ENCODE measurements around the gene PCED1A. TPM values are rescaled to one million over a fixed set of nuclear protein-coding genes. Genes with fewer than 3 reads are reported as not detected.

Gene PCED1A
- total RNA-seq, 2 experiments from 2014 or later, result 6.9 to 9.8 TPM

GRCh38 chr20:2889209-2889608 is 48.8 kb upstream of the PCED1A start:
- no peak for TF ChIP-seq EZH2phosphoT487 (IDR thresholded peaks at IDR 0.05; ENCODE audit: borderline replicate concordance, low read depth, low read length)
- TF ChIP-seq, protein P1, sequence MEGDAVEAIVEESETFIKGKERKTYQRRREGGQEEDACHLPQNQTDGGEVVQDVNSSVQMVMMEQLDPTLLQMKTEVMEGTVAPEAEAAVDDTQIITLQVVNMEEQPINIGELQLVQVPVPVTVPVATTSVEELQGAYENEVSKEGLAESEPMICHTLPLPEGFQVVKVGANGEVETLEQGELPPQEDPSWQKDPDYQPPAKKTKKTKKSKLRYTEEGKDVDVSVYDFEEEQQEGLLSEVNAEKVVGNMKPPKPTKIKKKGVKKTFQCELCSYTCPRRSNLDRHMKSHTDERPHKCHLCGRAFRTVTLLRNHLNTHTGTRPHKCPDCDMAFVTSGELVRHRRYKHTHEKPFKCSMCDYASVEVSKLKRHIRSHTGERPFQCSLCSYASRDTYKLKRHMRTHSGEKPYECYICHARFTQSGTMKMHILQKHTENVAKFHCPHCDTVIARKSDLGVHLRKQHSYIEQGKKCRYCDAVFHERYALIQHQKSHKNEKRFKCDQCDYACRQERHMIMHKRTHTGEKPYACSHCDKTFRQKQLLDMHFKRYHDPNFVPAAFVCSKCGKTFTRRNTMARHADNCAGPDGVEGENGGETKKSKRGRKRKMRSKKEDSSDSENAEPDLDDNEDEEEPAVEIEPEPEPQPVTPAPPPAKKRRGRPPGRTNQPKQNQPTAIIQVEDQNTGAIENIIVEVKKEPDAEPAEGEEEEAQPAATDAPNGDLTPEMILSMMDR (conservative IDR thresholded peaks at IDR 0.05; ENCODE audit: low read length), result no peak
- no peak overlapping the region for H3K27ac ChIP-seq (ENCODE audit: low read depth, low read length, poor library complexity, severe bottlenecking)
- CTCF ChIA-PET (ENCODE audit: unreplicated experiment), result no interaction called here
- H3K4me2 ChIP-seq (ENCODE audit: low read length), result no peak overlapping the region
- peaks cover 4% of the 10 kb centered on the region; the same call in 1 of the 2 replicates for H3K9me3 ChIP-seq (ENCODE audit: low read length)
- peaks cover 97% of the 10 kb centered on the region for H3K79me2 ChIP-seq (ENCODE audit: insufficient read depth, low read depth, low read length)
- no peak overlapping the region for H3K4me3 ChIP-seq (ENCODE audit: low read depth, low read length, poor library complexity, severe bottlenecking)
- H3K36me3 ChIP-seq (ENCODE audit: insufficient read depth, low read length), result peaks cover 27% of the 10 kb centered on the region
- no peak overlapping the region for H2AFZ ChIP-seq (ENCODE audit: low read length)
- H3K9me2 ChIP-seq (ENCODE audit: insufficient read depth, low read length), result no peaks in the 10 kb centered on the region
- intact Hi-C loops (cut with micrococcal nuclease; ENCODE audit: unreplicated experiment), result no loop called here
- DNase-seq (ENCODE audit: low spot score), result no peak
- H3K4me1 ChIP-seq (ENCODE audit: insufficient read depth, low read length, poor library complexity, severe bottlenecking), result peaks cover 2% of the 10 kb centered on the region
- POLR2A ChIA-PET, result interaction anchor here (0.6 to 1.6 kb wide), 3 partner anchors 11 to 79 kb away, joined by 4 read pairs; no protein-coding TSS in a partner anchor
- BruUV-seq (replicated peaks), result no TSS peak
- 0 out of 2 replicates have a peak, but pooled peaks cover 10% of the 10 kb centered on the region for H4K20me1 ChIP-seq (ENCODE audit: insufficient read depth, low read length)

DNA sequence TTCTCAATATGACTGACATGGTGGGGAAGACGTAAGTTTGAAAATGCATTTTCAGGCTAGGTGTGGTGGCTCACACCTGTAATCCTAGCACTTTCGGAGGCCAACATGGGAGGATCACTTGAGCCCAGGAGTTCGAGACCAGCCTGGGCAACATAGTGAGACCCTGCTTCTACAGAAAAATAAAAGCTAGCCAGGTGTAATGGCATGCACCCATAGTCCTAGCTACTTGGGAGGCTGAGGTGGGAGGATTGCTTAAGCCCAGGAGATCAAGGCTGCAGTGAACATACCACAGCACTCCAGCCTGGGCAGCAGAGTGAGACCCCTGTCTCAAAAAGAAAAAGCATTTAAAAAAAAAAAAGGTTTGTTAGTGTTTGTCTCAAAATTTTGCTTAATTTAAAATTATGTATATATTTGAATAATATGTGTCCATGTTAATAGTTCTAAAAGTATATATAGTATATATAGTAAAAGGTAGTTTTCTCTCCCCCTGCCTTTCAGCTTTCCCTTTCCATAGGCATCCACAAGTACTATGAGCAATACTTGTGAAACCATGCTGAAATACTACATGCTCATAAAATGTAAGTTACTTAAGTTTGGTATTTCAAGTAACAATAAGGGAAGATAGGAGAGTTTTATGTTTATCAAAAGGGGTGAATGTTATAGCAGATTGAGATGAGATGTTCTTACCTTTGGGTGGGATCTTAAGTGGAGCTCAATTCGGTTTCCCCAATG is 47.9 kb upstream of the PCED1A start:
- Histone ChIP-seq H3K9me3 (ENCODE audit: low read length) (no peaks in the 10 kb centered on the region), H3K27ac (ENCODE audit: low read depth, low read length, poor library complexity, severe bottlenecking) (no peak overlapping the region), H2AFZ (ENCODE audit: low read length) (no peak overlapping the region), H3K4me2 (ENCODE audit: low read length) (no peak overlapping the region), H3K36me3 (ENCODE audit: insufficient read depth, low read length) (peaks cover 31% of the 10 kb centered on the region), H3K9me2 (ENCODE audit: insufficient read depth, low read length) (no peaks in the 10 kb centered on the region), H3K79me2 (ENCODE audit: insufficient read depth, low read depth, low read length) (peaks cover 95% of the 10 kb centered on the region), H3K4me3 (ENCODE audit: low read depth, low read length, poor library complexity, severe bottlenecking) (no peak overlapping the region), H4K20me1 (ENCODE audit: insufficient read depth, low read length) (0 out of 2 replicates have a peak, but pooled peaks cover 15% of the 10 kb centered on the region), H3K4me1 (ENCODE audit: insufficient read depth, low read length, poor library complexity, severe bottlenecking) (peaks cover 8% of the 10 kb centered on the region)
- POLR2A ChIA-PET, result interaction anchor here (1.3 to 1.6 kb wide), 2 partner anchors 10 to 13 kb away, joined by 4 read pairs; no protein-coding TSS in a partner anchor
- BruUV-seq (replicated peaks), result no TSS peak
- intact Hi-C loops (cut with micrococcal nuclease; ENCODE audit: unreplicated experiment), result no loop called here
- no peak for TF ChIP-seq EZH2phosphoT487 (IDR thresholded peaks at IDR 0.05; ENCODE audit: borderline replicate concordance, low read depth, low read length)
- TF ChIP-seq, protein P1 (conservative IDR thresholded peaks at IDR 0.05; ENCODE audit: low read length), result no peak
- CTCF ChIA-PET (ENCODE audit: unreplicated experiment), result no interaction called here
- DNase-seq (ENCODE audit: low spot score), result no peak

GRCh38 chr20:2887715-2888114 is 47.3 kb upstream of the PCED1A start:
- H3K9me3 ChIP-seq (ENCODE audit: low read length), result no peaks in the 10 kb centered on the region
- H3K27ac ChIP-seq (ENCODE audit: low read depth, low read length, poor library complexity, severe bottlenecking), result no peak overlapping the region
- H3K9me2 ChIP-seq (ENCODE audit: insufficient read depth, low read length), result no peaks in the 10 kb centered on the region
- H3K36me3 ChIP-seq (ENCODE audit: insufficient read depth, low read length), result peaks cover 30% of the 10 kb centered on the region
- H4K20me1 ChIP-seq (ENCODE audit: insufficient read depth, low read length), result 0 out of 2 replicates have a peak, but pooled peaks cover 13% of the 10 kb centered on the region
- H2AFZ ChIP-seq (ENCODE audit: low read length), result no peak overlapping the region
- intact Hi-C loops (cut with micrococcal nuclease; ENCODE audit: unreplicated experiment), result no loop called here
- ChIA-PET POLR2A (interaction anchor here (1.3 kb wide), 1 partner anchor 12 kb away, joined by 4 read pairs; no protein-coding TSS in a partner anchor), CTCF (ENCODE audit: unreplicated experiment) (no interaction called here)
- peaks cover 8% of the 10 kb centered on the region for H3K4me1 ChIP-seq (ENCODE audit: insufficient read depth, low read length, poor library complexity, severe bottlenecking)
- TF ChIP-seq, protein P1 (conservative IDR thresholded peaks at IDR 0.05; ENCODE audit: low read length), result no peak
- TF ChIP-seq EZH2phosphoT487 (IDR thresholded peaks at IDR 0.05; ENCODE audit: borderline replicate concordance, low read depth, low read length), result no peak
- H3K79me2 ChIP-seq (ENCODE audit: insufficient read depth, low read depth, low read length), result peaks cover 93% of the 10 kb centered on the region
- DNase-seq (ENCODE audit: low spot score), result no peak
- BruUV-seq (replicated peaks), result no TSS peak
- no peak overlapping the region for H3K4me2 ChIP-seq (ENCODE audit: low read length)
- H3K4me3 ChIP-seq (ENCODE audit: low read depth, low read length, poor library complexity, severe bottlenecking), result no peak overlapping the region
